Left ventricle myocardium inferior (tissue), 1 donor: ENCODE measurements around the gene ABHD12. TPM values are rescaled to one million over a fixed set of nuclear protein-coding genes. Genes with fewer than 3 reads are reported as not detected.

Experiments
- DNase-seq: peaks from one replicate; pipeline ENCODE4 v3.0.0-alpha.2; 2020
- H3K27ac ChIP-seq: fragments of 200-600 bp; replicated peaks from 2 replicates; pipeline ENCODE4 v1.8.0; 2021
- H3K27me3 ChIP-seq: fragments of 200-600 bp; 2 replicates; pipeline ENCODE4 v1.8.0; 2021; ENCODE audit warnings: low read depth
- H3K36me3 ChIP-seq: fragments of 200-600 bp; 2 replicates; pipeline ENCODE4 v1.8.0; 2021
- H3K4me1 ChIP-seq: fragments of 200-600 bp; 2 replicates; pipeline ENCODE4 v1.8.0; 2021
- H3K4me3 ChIP-seq: fragments of 200-600 bp; 2 replicates; pipeline ENCODE4 v1.8.0; 2021; ENCODE audit warnings: mild to moderate bottlenecking, moderate library complexity
- H3K9me3 ChIP-seq: fragments of 200-600 bp; replicated peaks from 2 replicates; pipeline ENCODE4 v1.8.0; 2021
- CTCF ChIP-seq: fragments of 200-600 bp; IDR thresholded peaks from 2 replicates; pipeline ENCODE4 v1.8.0; 2021; ENCODE audit warnings: antibody characterized with exemption, mild to moderate bottlenecking, borderline replicate concordance
- intact Hi-C: fragments of 100-400 bp; cut with micrococcal nuclease; formaldehyde crosslinking; loops from one replicate; pipeline ENCODE4 v1.11.0; 2022
- total RNA-seq: library from RNA; stranded (reverse); fragmentation: NEBNext Ultra II Directional; extraction: Animal tissue kit (Norgen Biotek cat#: 25700); gene quantifications from one replicate; pipeline ENCODE4 v1.2.1, GENCODE V29; 2021
- donor health status: DM: no; HTN: yes; CAD: no; lungs with severe emphysema.

The ABHD12 gene
- total RNA-seq, 1 donor from 2014 or later = 23.2 TPM

GRCh38 chr20:25380945-25381614, 9.6 kb downstream of the ABHD12 start:
- no peak for DNase-seq
- no peak overlapping the region for H3K27ac ChIP-seq
- no peaks in the 10 kb centered on the region for H3K9me3 ChIP-seq
- intact Hi-C loops = no loop called here
- no peaks in the 10 kb centered on the region for H3K27me3 ChIP-seq
- no peaks in the 10 kb centered on the region for H3K36me3 ChIP-seq
- H3K4me1 ChIP-seq = peaks cover 47% of the 10 kb centered on the region
- TF ChIP-seq CTCF = no peak
- no peak overlapping the region for H3K4me3 ChIP-seq

GRCh38 chr20:25378884-25379733, 11.5 kb downstream of the ABHD12 start:
- peaks cover 47% of the 10 kb centered on the region for H3K4me1 ChIP-seq
- no peaks in the 10 kb centered on the region for H3K36me3 ChIP-seq
- H3K9me3 ChIP-seq = no peaks in the 10 kb centered on the region
- DNase-seq = no peak
- H3K27ac ChIP-seq = no peak overlapping the region
- intact Hi-C loops = loop anchor here (10.0 kb wide), 1 partner anchor 64 kb away; no protein-coding TSS in a partner anchor
- no peak overlapping the region for H3K4me3 ChIP-seq
- no peaks in the 10 kb centered on the region for H3K27me3 ChIP-seq
- TF ChIP-seq CTCF = no peak

GRCh38 chr20:25378189-25378883, 12.3 kb downstream of the ABHD12 start:
- Histone ChIP-seq H3K27ac (no peak overlapping the region), H3K4me1 (peaks cover 46% of the 10 kb centered on the region), H3K4me3 (no peak overlapping the region), H3K36me3 (no peaks in the 10 kb centered on the region), H3K9me3 (no peaks in the 10 kb centered on the region), H3K27me3 (no peaks in the 10 kb centered on the region)
- TF ChIP-seq CTCF = no peak
- DNase-seq = no peak
- intact Hi-C loops = loop anchor here (10.0 kb wide), 1 partner anchor 64 kb away; no protein-coding TSS in a partner anchor

GRCh38 chr20:25376886-25377285, 13.7 kb downstream of the ABHD12 start:
- H3K4me3 ChIP-seq = no peak overlapping the region
- DNase-seq = no peak
- no peaks in the 10 kb centered on the region for H3K36me3 ChIP-seq
- TF ChIP-seq CTCF = no peak
- no peaks in the 10 kb centered on the region for H3K9me3 ChIP-seq
- no peak overlapping the region for H3K27ac ChIP-seq
- H3K27me3 ChIP-seq = no peaks in the 10 kb centered on the region
- intact Hi-C loops = loop anchor here (10.0 kb wide), 1 partner anchor 62 kb away; no protein-coding TSS in a partner anchor
- H3K4me1 ChIP-seq = peaks cover 32% of the 10 kb centered on the region

- TF ChIP-seq CTCF = no peak
- H3K36me3 ChIP-seq = no peaks in the 10 kb centered on the region
- H3K9me3 ChIP-seq = no peaks in the 10 kb centered on the region
- intact Hi-C loops = loop anchor here (10.0 kb wide), 1 partner anchor 61 kb away; no protein-coding TSS in a partner anchor
- no peak overlapping the region for H3K4me3 ChIP-seq
- H3K27ac ChIP-seq = no peak overlapping the region
- H3K27me3 ChIP-seq = no peaks in the 10 kb centered on the region
- peaks cover 29% of the 10 kb centered on the region for H3K4me1 ChIP-seq
- DNase-seq = no peak
Observed at GRCh38 chr20:25376236-25376635, 14.4 kb downstream of the ABHD12 start.
